ENCODE data around the gene ACAD8.

ACAD8 gene

GRCh38 chr11:134253188-134253993 lies at the start of gene ACAD8, which contains the start of gene THYN1:
ACAD8 (plus strand) TSS chr11:134253568; CDS start chr11:134253601, 33 bp downstream.
THYN1 (minus strand) TSS chr11:134253352; CDS start chr11:134252882, 470 bp downstream.
- DNase-seq (ENCODE audit: low spot score) = peak; percentile 99

- DNase-seq (ENCODE audit: low spot score) = no peak
These were observed 47.6 kb upstream of the ACAD8 start for GRCh38 chr11:134205729-134206128.

GRCh38 chr11:134206185-134206584 lies 47.2 kb upstream of the ACAD8 start:
- no peak for DNase-seq (ENCODE audit: low spot score)

- no peak for DNase-seq (ENCODE audit: low spot score)
These were observed 45.7 kb upstream of the ACAD8 start for GRCh38 chr11:134207538-134208239.

GRCh38 chr11:134215836-134216235 lies 37.5 kb upstream of the ACAD8 start:
- DNase-seq (ENCODE audit: low spot score) = no peak

- DNase-seq (ENCODE audit: low spot score) = no peak
These were observed 36.6 kb upstream of the ACAD8 start for GRCh38 chr11:134216816-134217215.

GRCh38 chr11:134223121-134223520 lies 30.2 kb upstream of the ACAD8 start:
- no peak for DNase-seq (ENCODE audit: low spot score)

GRCh38 chr11:134223836-134224709 lies 29.3 kb upstream of the ACAD8 start, which contains the start of the genes NCAPD3 and VPS26B:
NCAPD3 (minus strand) TSS chr11:134223967; CDS start chr11:134223926, 41 bp downstream.
VPS26B (plus strand) TSS chr11:134224671; CDS start chr11:134225123, 452 bp downstream.
- peak; percentile 97 for DNase-seq (ENCODE audit: low spot score)

GRCh38 chr11:134224710-134225664 lies 28.4 kb upstream of the ACAD8 start:
- DNase-seq (ENCODE audit: low spot score) = peak; percentile 87

- no peak for DNase-seq (ENCODE audit: low spot score)
These were observed 26.5 kb upstream of the ACAD8 start for GRCh38 chr11:134226806-134227325.

GRCh38 chr11:134228625-134229024 lies 24.7 kb upstream of the ACAD8 start:
- DNase-seq (ENCODE audit: low spot score) = no peak

- DNase-seq (ENCODE audit: low spot score) = no peak
These were observed 24.1 kb upstream of the ACAD8 start for GRCh38 chr11:134229126-134229790.

GRCh38 chr11:134230339-134230738 lies 23.0 kb upstream of the ACAD8 start:
- no peak for DNase-seq (ENCODE audit: low spot score)

- no peak for DNase-seq (ENCODE audit: low spot score)
These were observed 21.3 kb upstream of the ACAD8 start for GRCh38 chr11:134231958-134232659.

- DNase-seq (ENCODE audit: low spot score) = no peak
These were observed 19.6 kb upstream of the ACAD8 start for GRCh38 chr11:134233729-134234179.

GRCh38 chr11:134235399-134235798 lies 18.0 kb upstream of the ACAD8 start:
- no peak for DNase-seq (ENCODE audit: low spot score)

- no peak for DNase-seq (ENCODE audit: low spot score)
These were observed 16.4 kb upstream of the ACAD8 start for GRCh38 chr11:134236834-134237556.

- DNase-seq (ENCODE audit: low spot score) = no peak
These were observed 15.8 kb upstream of the ACAD8 start for GRCh38 chr11:134237557-134237922.

GRCh38 chr11:134238956-134239355 lies 14.4 kb upstream of the ACAD8 start:
- no peak for DNase-seq (ENCODE audit: low spot score)
